Mucosa of rectum (tissue), 2 donors: ENCODE data around the gene TLE6.
"Not testable (repeated sequence)": the region's sequence is repeated elsewhere in the genome, so short reads cannot be mapped to it uniquely, and the experiment has no call there.

Experiments used
- H3K27ac ChIP-seq, 2 donors: one replicate each; pipeline ENCODE4 v1.7.0; 2013; ENCODE audit warnings: inconsistent platforms in 2 of 2, low read depth in 2 of 2, low read length in 2 of 2
- H3K27me3 ChIP-seq, 2 donors: one replicate each; pipeline ENCODE4 v1.7.0; 2013; ENCODE audit warnings: low read length in 2 of 2; ENCODE audit not compliant: control insufficient read depth in 2 of 2, insufficient read depth in 2 of 2
- H3K36me3 ChIP-seq, 2 donors: one replicate each; pipeline ENCODE4 v1.7.0; 2013; ENCODE audit warnings: low read length in 2 of 2; ENCODE audit not compliant: control insufficient read depth in 2 of 2, insufficient read depth in 2 of 2
- H3K4me1 ChIP-seq, 2 donors: one replicate each; pipeline ENCODE4 v1.7.0; 2013; ENCODE audit warnings: low read length in 2 of 2, mild to moderate bottlenecking in 1 of 2; ENCODE audit not compliant: control insufficient read depth in 2 of 2, insufficient read depth in 2 of 2
- H3K4me3 ChIP-seq, 2 donors: one replicate each; pipeline ENCODE4 v1.7.0; 2013; ENCODE audit warnings: low read length in 2 of 2
- H3K9ac ChIP-seq, 2 donors: one replicate each; pipeline ENCODE4 v1.7.0; 2013; ENCODE audit warnings: low read length in 2 of 2, low read depth in 1 of 2, mild to moderate bottlenecking in 1 of 2
- H3K9me3 ChIP-seq, 2 donors: one replicate each; pipeline ENCODE4 v1.7.0; 2013; ENCODE audit warnings: low read length in 2 of 2; ENCODE audit not compliant: control insufficient read depth in 2 of 2
- donor health status: healthy.
- donor health status: Normal muscosa, but diverticular disease.

The TLE6 gene

DNA sequence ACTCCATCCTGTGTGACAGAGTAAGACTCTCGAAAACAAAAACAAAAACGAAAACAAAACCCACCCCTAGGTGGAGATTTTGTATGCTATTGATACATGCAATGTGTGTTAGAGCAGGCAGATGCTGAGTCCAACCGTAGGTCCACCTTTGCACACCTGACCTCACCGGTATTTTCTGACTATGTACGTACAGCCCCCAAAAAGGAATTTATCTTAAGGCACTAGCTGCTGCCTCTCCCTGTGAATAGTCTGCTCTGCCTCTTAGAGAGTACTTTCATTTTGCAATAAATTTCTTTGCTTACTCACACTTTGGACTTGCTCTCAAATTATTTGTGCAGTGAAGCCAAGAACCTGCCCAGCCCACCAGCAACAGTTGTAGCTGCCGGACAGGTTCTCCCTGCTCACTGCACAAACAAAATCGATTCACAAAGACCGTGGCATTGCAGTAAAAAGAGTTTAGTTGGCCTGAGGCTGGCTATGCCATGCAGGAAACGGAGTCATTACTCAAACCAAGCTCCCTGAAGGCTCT, 24.3 kb upstream of the TLE6 start:
- Histone ChIP-seq H3K4me1 (peaks cover 19 to 20% of the 10 kb centered on the region in 2 donors), H3K4me3 (peak overlapping the region; percentile 62 to 65), H3K9ac (peak overlapping the region; percentile 38 to 64), H3K27me3 (no peaks in the 10 kb centered on the region), H3K36me3 (no peaks in the 10 kb centered on the region), H3K27ac (peak overlapping the region; percentile 88 to 89), H3K9me3 (no peaks in the 10 kb centered on the region)

DNA sequence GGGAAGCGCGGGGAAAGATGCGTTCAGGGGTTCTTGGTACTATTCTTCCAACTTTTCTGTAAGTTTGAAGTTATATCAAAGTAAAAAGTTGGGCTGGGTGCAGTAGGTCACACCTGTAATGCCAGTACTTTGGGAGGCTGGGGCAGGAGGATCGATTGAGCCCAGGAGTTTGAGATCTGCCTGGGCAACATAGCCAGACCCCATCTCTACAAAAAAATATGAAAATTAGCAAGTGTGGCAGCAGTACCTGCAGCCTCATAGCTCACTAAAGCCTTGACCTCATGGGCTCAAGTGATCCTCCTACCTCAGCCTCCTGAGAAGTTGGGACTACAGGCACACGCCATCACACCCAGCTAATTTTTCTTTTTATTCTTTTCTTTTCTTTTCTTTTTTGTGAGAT, 20.2 kb upstream of the TLE6 start:
- Histone ChIP-seq H3K36me3 (no peaks in the 10 kb centered on the region), H3K4me1 (peaks cover 6 to 11% of the 10 kb centered on the region in 2 donors), H3K4me3 (no peak overlapping the region), H3K27ac (no peak overlapping the region), H3K9me3 (no peaks in the 10 kb centered on the region), H3K9ac (no peak overlapping the region), H3K27me3 (no peaks in the 10 kb centered on the region)

- Histone ChIP-seq H3K4me3 (no peak overlapping the region), H3K9ac (no peak overlapping the region), H3K36me3 (no peaks in the 10 kb centered on the region), H3K9me3 (no peaks in the 10 kb centered on the region), H3K27me3 (no peaks in the 10 kb centered on the region), H3K27ac (no peak overlapping the region), H3K4me1 (no peaks in the 10 kb centered on the region)
These were observed 17.2 kb upstream of the TLE6 start for GRCh38 chr19:2960120-2960519.

GRCh38 chr19:2962018-2962670, 15.2 kb upstream of the TLE6 start:
- Histone ChIP-seq H3K9me3 (no peaks in the 10 kb centered on the region), H3K4me3 (no peak overlapping the region), H3K4me1 (no peaks in the 10 kb centered on the region), H3K27ac (no peak overlapping the region), H3K27me3 (no peaks in the 10 kb centered on the region), H3K9ac (no peak overlapping the region), H3K36me3 (no peaks in the 10 kb centered on the region)

GRCh38 chr19:2963122-2963521, 14.2 kb upstream of the TLE6 start:
- no peak overlapping the region for H3K9ac ChIP-seq
- H3K27me3 ChIP-seq = no peaks in the 10 kb centered on the region
- H3K4me3 ChIP-seq = no peak overlapping the region
- no peaks in the 10 kb centered on the region for H3K9me3 ChIP-seq
- no peaks in the 10 kb centered on the region for H3K36me3 ChIP-seq
- H3K27ac ChIP-seq = no peak overlapping the region
- no peaks in the 10 kb centered on the region for H3K4me1 ChIP-seq

DNA sequence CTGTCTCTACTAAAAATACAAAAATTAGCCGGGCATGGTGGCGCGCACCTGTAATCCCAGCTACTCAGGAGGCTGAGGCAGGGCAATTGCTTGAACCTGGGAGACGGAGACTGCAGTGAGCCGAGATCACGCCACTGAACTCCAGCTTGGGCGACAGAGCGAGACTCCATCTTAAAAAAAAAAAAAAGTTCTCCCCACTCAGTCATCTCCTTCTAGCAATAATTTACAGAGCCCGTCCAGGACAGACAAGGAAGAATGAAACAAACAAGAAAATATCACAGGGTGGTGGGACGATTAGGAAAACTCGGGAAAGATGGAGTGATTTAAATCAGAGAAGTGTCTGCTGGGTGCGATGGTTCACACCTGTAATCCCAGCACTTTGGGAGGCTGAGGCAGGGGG, 13.7 kb upstream of the TLE6 start:
- H3K4me3 ChIP-seq, H3K27me3 ChIP-seq, H3K36me3 ChIP-seq, H3K9me3 ChIP-seq, H3K27ac ChIP-seq, H3K4me1 ChIP-seq, H3K9ac ChIP-seq: not testable (repeated sequence)

DNA sequence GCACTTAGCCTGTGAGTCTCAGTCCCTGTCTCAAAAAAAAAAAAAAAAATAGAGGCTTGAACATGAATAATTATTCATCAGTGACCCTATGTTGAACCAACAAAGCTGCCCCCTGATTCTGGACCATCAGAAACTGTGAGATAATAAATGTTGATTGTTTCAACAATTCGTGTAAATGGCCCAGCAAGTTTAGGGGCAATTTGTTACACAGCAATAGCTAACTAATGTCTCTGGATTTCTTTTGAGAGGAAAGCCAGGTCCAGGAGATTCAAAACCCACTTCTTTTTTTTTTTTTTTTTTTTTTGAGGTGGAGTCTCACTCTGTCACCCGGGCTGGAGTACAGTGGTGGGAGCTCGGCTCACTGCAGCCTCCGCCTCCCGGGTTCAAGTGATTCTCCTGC, 12.5 kb upstream of the TLE6 start:
- no peaks in the 10 kb centered on the region for H3K9me3 ChIP-seq
- peaks cover 0 to 6% of the 10 kb centered on the region in 2 donors for H3K4me1 ChIP-seq
- H3K4me3 ChIP-seq = no peak overlapping the region
- H3K36me3 ChIP-seq = no peaks in the 10 kb centered on the region
- H3K27me3 ChIP-seq = no peaks in the 10 kb centered on the region
- H3K27ac ChIP-seq = no peak overlapping the region
- H3K9ac ChIP-seq = no peak overlapping the region

- no peaks in the 10 kb centered on the region for H3K27me3 ChIP-seq
- no peaks in the 10 kb centered on the region for H3K36me3 ChIP-seq
- H3K4me3 ChIP-seq = no peak overlapping the region
- H3K4me1 ChIP-seq = peaks cover 0 to 10% of the 10 kb centered on the region in 2 donors
- no peak overlapping the region for H3K27ac ChIP-seq
- H3K9ac ChIP-seq = no peak overlapping the region
- H3K9me3 ChIP-seq = no peaks in the 10 kb centered on the region
These were observed 9.4 kb upstream of the TLE6 start for GRCh38 chr19:2967972-2968371.

GRCh38 chr19:2969104-2969504, 8.3 kb upstream of the TLE6 start:
- Histone ChIP-seq H3K27ac (peak overlapping the region; percentile 10 to 55), H3K36me3 (no peaks in the 10 kb centered on the region), H3K4me1 (peaks cover 0 to 10% of the 10 kb centered on the region in 2 donors), H3K4me3 (no peak overlapping the region), H3K9ac (peak overlapping the region in 1 of 2 donors; percentile 38), H3K9me3 (no peaks in the 10 kb centered on the region), H3K27me3 (no peaks in the 10 kb centered on the region)

DNA sequence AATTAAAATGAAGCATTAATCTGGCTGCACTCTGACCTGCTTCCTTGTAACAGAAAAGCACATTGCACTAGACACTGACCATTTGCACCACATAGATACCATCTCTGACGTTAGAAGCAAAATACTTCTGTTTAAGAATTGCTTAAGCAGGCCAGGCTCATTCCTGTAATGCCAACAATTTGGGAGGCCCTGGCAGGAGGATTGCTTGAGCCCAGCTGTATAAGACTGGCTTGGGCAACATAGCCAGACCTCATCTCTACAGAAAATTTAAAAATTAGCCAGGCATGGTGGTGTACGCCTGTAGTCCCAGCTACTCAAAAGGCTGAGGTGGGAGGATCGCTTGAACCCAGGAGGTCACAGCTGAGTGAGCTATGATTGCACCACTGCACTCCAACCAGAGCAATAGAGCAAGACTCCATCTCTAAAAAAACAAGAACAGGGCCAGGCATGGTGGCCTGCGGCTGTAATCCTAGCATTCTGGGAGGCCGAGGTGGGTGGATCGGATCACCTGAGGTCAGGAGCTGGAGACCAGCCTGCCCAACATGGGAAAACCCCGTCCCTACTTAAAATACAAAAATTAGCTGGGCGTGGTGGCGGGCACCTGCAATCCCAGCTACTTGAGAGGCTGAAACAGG, 7.0 kb upstream of the TLE6 start:
- no peaks in the 10 kb centered on the region for H3K27me3 ChIP-seq
- H3K4me3 ChIP-seq = no peak overlapping the region
- no peak overlapping the region for H3K27ac ChIP-seq
- H3K9me3 ChIP-seq = no peaks in the 10 kb centered on the region
- no peak overlapping the region for H3K9ac ChIP-seq
- H3K4me1 ChIP-seq = peaks cover 0 to 16% of the 10 kb centered on the region in 2 donors
- H3K36me3 ChIP-seq = no peaks in the 10 kb centered on the region
